GM12878 (cell line): ENCODE data around the gene LRIG3. TPM values are rescaled to one million over a fixed set of nuclear protein-coding genes. Genes with fewer than 3 reads are reported as not detected.

Experiments
- ATAC-seq: fragments of 200-7000 bp; cut with Tn5 transposase; 3 replicates; pipeline ENCODE4 v1.9.1; 2020; ENCODE audit warnings: mild to moderate bottlenecking, moderate library complexity
- BruUV-seq: library from RNA; stranded (reverse); fragments of 400-500 nt; replicated peaks from 2 replicates; lab custom pipeline; 2021; lab: Mats Ljungman, UMichigan
- CTCF ChIA-PET: fragments of 300-600 bp; sonication (Branson Sonifier 250); formaldehyde crosslinking; extraction: SDS; loops from one replicate; lab custom pipeline; 2021; ENCODE audit warnings: inconsistent platforms; lab: Yijun Ruan, JAX
- POLR2A ChIA-PET: fragments of 350-600 bp; formaldehyde crosslinking; extraction: SDS; loops from one replicate; lab custom pipeline; 2021; ENCODE audit warnings: inconsistent platforms; lab: Charles Lee
- RAD21 ChIA-PET: fragments of 300-600 bp; sonication (Branson Sonifier 250); formaldehyde crosslinking; loops from one replicate; lab custom pipeline; 2023; ENCODE audit warnings: antibody characterized with exemption; ENCODE audit not compliant: unreplicated experiment; lab: Charles Lee
- SMC1A ChIA-PET: fragments of 300-600 bp; sonication (Branson Sonifier 250); formaldehyde crosslinking; loops from one replicate; lab custom pipeline; 2023; ENCODE audit not compliant: unreplicated experiment, uncharacterized antibody; lab: Charles Lee
- DNase-seq: peaks from one replicate; pipeline ENCODE4 v3.0.0-alpha.2; 2011; ENCODE audit warnings: low read depth, low spot score
- FAIRE-seq: peaks from 3 replicates; lab custom pipeline; 2011; peaks lifted over from hg19 to GRCh38; lab: Jason Lieb, UNC
- H2AFZ ChIP-seq: 2 replicates; pipeline ENCODE4 v1.6.0; 2011; ENCODE audit warnings: low read depth, low read length, control low read depth; ENCODE audit not compliant: control insufficient read depth
- H3K27ac ChIP-seq: 2 replicates; pipeline ENCODE4 v1.5.1; 2011; ENCODE audit warnings: control low read depth; ENCODE audit not compliant: control insufficient read depth, insufficient read depth
- H3K27me3 ChIP-seq, 2 experiments: replicated peaks in 1 of 2; 2 replicates each; pipeline versions ENCODE4 v1.6.0 to v1.6.1; 2011; ENCODE audit warnings: low read length in 1 of 2; ENCODE audit not compliant: control insufficient read depth in 2 of 2, insufficient read depth in 2 of 2
- H3K36me3 ChIP-seq, 2 experiments: 2 replicates each; pipeline ENCODE4 v1.5.1; 2011; ENCODE audit warnings: low read length in 1 of 2; ENCODE audit not compliant: control insufficient read depth in 2 of 2, insufficient read depth in 2 of 2
- H3K4me1 ChIP-seq: 2 replicates; pipeline ENCODE4 v1.6.1; 2011; ENCODE audit warnings: mild to moderate bottlenecking, low read length, moderate library complexity, mixed read lengths; ENCODE audit not compliant: control insufficient read depth, insufficient read depth
- H3K4me2 ChIP-seq: 2 replicates; pipeline ENCODE4 v1.6.0; 2011; ENCODE audit warnings: control low read depth; ENCODE audit not compliant: control insufficient read depth, insufficient read depth
- H3K4me3 ChIP-seq: fragments of 200-600 bp; sonication (generic); 2 replicates; pipeline ENCODE4 v1.5.1; 2016
- H3K79me2 ChIP-seq: 2 replicates; pipeline ENCODE4 v1.6.0; 2011; ENCODE audit warnings: low read length; ENCODE audit not compliant: control insufficient read depth, insufficient read depth
- H3K9ac ChIP-seq: 2 replicates; pipeline ENCODE4 v1.8.0; 2011; ENCODE audit warnings: low read length, control low read depth, mixed read lengths; ENCODE audit not compliant: control insufficient read depth, insufficient read depth
- H3K9me3 ChIP-seq: replicated peaks from 3 replicates; pipeline ENCODE4 v1.5.1; 2011; ENCODE audit warnings: mild to moderate bottlenecking, low read length; ENCODE audit not compliant: control insufficient read depth, insufficient read depth
- H4K20me1 ChIP-seq: 2 replicates; pipeline ENCODE4 v1.6.0; 2011; ENCODE audit not compliant: control insufficient read depth, insufficient read depth
- KAT2A ChIP-seq: conservative IDR thresholded peaks from 2 replicates; pipeline ENCODE4 v1.6.1; 2011; ENCODE audit warnings: low read depth, low read length; ENCODE audit not compliant: control insufficient read depth
- ZNF24 ChIP-seq: fragments of 450-650 bp; IDR thresholded peaks from 2 replicates; pipeline ENCODE4 v1.6.1; 2017; ENCODE audit warnings: antibody characterized with exemption, mild to moderate bottlenecking
- ZNF622 ChIP-seq: fragments of 450-650 bp; IDR thresholded peaks from 2 replicates; pipeline ENCODE4 v1.6.1; 2017; ENCODE audit warnings: mild to moderate bottlenecking, inconsistent platforms
- whole genome bisulfite sequencing: methylation state at CpG from one replicate; pipeline ENCODE4 v1.1.6; 2016; ENCODE audit warnings: low lambda C conversion rate; ENCODE audit not compliant: insufficient replicate concordance, insufficient coverage; ENCODE audit errors: missing lambda C conversion rate; 5-methylcytosine and 5-hydroxymethylcytosine counted together
- in situ Hi-C: fragments of 300-500 bp; cut with MboI; formaldehyde crosslinking; loops from 9 replicates; pipeline ENCODE4 v1.14.3; 2018; ENCODE audit warnings: mixed read lengths
- intact Hi-C: fragments of 100-400 bp; cut with micrococcal nuclease; formaldehyde crosslinking; loops from one replicate; pipeline ENCODE4 v1.14.2; 2022; ENCODE audit not compliant: unreplicated experiment
- polyA plus RNA-seq, 11 experiments: library from polyadenylated mRNA; depleted of rRNA in 4 of 11; unstranded in 6 of 11; stranded (reverse) in 5 of 11; fragments of >200 nt; fragmentation: Nextera tagmentation in 4 of 11; fragmentation: Illumina TruSeq in 1 of 11; extraction: Ambion mirVana in 4 of 11; extraction: Trizol in 1 of 11; gene quantifications; 1 replicate in 1 of 11; 2 replicates in 10 of 11; pipeline versions ENCODE4 v1.2.1 to v1.2.3, GENCODE V29; 2011 to 2016; ENCODE audit warnings: inconsistent platforms in 2 of 11, missing spikeins in 2 of 11, low read depth in 1 of 11
- total RNA-seq, 4 experiments: library from RNA; depleted of rRNA in 3 of 4; stranded (reverse); fragments of >200 nt in 3 of 4; fragmentation: Illumina TruSeq in 1 of 4; extraction: Trizol in 1 of 4; gene quantifications; 2 replicates each; pipeline versions ENCODE4 v1.2.1 to v1.2.3, GENCODE V29; 2013 to 2021
- TF ChIP-seq, protein P1 (sequence below): fragments of 450-650 bp; IDR thresholded peaks from 2 replicates; pipeline ENCODE4 v1.6.1; 2017; ENCODE audit warnings: borderline replicate concordance
- TF ChIP-seq, protein P2 (sequence below): fragments of 450-650 bp; conservative IDR thresholded peaks from 2 replicates; pipeline ENCODE4 v1.6.1; 2017; ENCODE audit warnings: mild to moderate bottlenecking, moderate library complexity

The LRIG3 gene
- total and polyA plus RNA-seq, 10 of the 15 experiments (the other 5 are each of a cell fraction or from before 2014, with no cell fraction given), result 0.95 to 8.5 (median 5.0) TPM

GRCh38 chr12:58930770-58931324 is 10.5 kb upstream of the LRIG3 start:
- ChIA-PET RAD21 (no interaction called here), SMC1A (no interaction called here), POLR2A (interaction anchor here (1.1 kb wide), 1 partner anchor 132 kb away, joined by 3 read pairs; no protein-coding TSS in a partner anchor), CTCF (no interaction called here)
- 43% methylated on average over 1 of the region's 2 CpGs for WGBS
- in situ Hi-C loops (no loop called here), intact Hi-C loops (no loop called here)
- BruUV-seq, result no TSS peak
- no peaks in the 10 kb centered on the region for H3K79me2 ChIP-seq
- FAIRE-seq (no peak), DNase-seq (no peak), ATAC-seq (no peak)
- no peaks in the 10 kb centered on the region for H3K9me3 ChIP-seq
- no peak overlapping the region for H3K27ac ChIP-seq
- H3K4me2 ChIP-seq, result no peak overlapping the region
- no peaks in the 10 kb centered on the region for H3K4me1 ChIP-seq
- no peaks in the 10 kb centered on the region for H3K36me3 ChIP-seq
- no peaks in the 10 kb centered on the region; a peak in 1 of 4 replicates for H3K27me3 ChIP-seq
- no peaks in the 10 kb centered on the region for H4K20me1 ChIP-seq
- TF ChIP-seq ZNF24, result no peak
- TF ChIP-seq, protein P1, sequence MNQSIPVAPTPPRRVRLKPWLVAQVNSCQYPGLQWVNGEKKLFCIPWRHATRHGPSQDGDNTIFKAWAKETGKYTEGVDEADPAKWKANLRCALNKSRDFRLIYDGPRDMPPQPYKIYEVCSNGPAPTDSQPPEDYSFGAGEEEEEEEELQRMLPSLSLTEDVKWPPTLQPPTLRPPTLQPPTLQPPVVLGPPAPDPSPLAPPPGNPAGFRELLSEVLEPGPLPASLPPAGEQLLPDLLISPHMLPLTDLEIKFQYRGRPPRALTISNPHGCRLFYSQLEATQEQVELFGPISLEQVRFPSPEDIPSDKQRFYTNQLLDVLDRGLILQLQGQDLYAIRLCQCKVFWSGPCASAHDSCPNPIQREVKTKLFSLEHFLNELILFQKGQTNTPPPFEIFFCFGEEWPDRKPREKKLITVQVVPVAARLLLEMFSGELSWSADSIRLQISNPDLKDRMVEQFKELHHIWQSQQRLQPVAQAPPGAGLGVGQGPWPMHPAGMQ, result no peak
- TF ChIP-seq, protein P2, sequence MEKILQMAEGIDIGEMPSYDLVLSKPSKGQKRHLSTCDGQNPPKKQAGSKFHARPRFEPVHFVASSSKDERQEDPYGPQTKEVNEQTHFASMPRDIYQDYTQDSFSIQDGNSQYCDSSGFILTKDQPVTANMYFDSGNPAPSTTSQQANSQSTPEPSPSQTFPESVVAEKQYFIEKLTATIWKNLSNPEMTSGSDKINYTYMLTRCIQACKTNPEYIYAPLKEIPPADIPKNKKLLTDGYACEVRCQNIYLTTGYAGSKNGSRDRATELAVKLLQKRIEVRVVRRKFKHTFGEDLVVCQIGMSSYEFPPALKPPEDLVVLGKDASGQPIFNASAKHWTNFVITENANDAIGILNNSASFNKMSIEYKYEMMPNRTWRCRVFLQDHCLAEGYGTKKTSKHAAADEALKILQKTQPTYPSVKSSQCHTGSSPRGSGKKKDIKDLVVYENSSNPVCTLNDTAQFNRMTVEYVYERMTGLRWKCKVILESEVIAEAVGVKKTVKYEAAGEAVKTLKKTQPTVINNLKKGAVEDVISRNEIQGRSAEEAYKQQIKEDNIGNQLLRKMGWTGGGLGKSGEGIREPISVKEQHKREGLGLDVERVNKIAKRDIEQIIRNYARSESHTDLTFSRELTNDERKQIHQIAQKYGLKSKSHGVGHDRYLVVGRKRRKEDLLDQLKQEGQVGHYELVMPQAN, result no peak
- no peak for TF ChIP-seq ZNF622
- TF ChIP-seq KAT2A, result no peak
- H2AFZ ChIP-seq, result no peak overlapping the region
- no peak overlapping the region for H3K9ac ChIP-seq
- H3K4me3 ChIP-seq, result no peak overlapping the region
